ENCODE measurements around the gene MIOS.
"Not testable (repeated sequence)": the region's sequence is repeated elsewhere in the genome, so short reads cannot be mapped to it uniquely, and the experiment has no call there.

MIOS gene

GRCh38 chr7:7554649-7555575 lies 11.8 kb upstream of the MIOS start:
- DNase-seq, result no peak

- DNase-seq, result no peak
These were observed 9.8 kb upstream of the MIOS start for GRCh38 chr7:7556852-7557251.

- no peak for DNase-seq
These were observed 9.4 kb upstream of the MIOS start for GRCh38 chr7:7557252-7557651.

DNA sequence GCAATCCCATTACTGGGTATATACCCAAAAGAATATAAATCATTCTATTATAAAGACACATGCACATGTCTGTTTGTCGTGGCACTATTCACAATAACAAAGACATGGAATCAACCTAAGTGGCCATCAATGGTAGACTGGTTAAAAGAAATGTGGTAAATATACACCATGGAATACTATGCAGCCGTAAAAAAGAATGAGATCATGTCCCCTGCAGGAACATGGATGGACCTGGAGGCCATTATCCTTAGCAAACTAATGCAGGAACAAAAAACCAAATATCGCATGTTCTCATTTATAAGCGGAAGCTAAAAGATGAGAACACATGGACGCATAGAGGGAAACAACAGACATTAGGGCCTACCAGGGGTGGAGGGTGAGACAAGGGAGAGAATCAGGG lies 5.1 kb upstream of the MIOS start:
- not testable (repeated sequence) for DNase-seq

- DNase-seq, result no peak
These were observed 3.9 kb upstream of the MIOS start for GRCh38 chr7:7562736-7563135.

- DNase-seq, result no peak
These were observed 3.4 kb upstream of the MIOS start for GRCh38 chr7:7563269-7563668.

GRCh38 chr7:7563813-7564212 lies 2.9 kb upstream of the MIOS start:
- no peak for DNase-seq

DNA sequence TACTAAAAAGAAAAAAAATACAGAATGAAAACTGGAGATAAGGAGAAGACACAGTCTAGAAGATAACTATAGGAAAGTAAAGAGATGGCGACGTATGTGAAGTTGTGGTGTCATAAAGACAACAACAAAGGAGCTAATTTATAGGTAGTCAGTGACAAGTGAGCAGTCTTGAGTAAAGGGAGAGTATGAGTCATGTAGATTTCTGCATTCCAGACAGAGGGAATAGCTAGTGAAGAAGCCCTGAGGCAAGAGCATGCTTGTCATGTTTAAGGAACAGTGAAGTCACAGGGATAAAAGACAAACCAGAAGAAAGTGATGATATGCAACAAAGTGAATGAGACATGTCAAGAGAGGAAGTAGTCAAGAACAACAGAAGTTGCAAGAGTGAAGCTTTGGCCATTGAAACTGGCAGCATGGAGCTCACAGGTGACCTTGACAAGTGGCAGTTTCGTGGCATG lies 2.3 kb upstream of the MIOS start:
- peak in 1 of 2 experiments; percentile 8 for DNase-seq

DNA sequence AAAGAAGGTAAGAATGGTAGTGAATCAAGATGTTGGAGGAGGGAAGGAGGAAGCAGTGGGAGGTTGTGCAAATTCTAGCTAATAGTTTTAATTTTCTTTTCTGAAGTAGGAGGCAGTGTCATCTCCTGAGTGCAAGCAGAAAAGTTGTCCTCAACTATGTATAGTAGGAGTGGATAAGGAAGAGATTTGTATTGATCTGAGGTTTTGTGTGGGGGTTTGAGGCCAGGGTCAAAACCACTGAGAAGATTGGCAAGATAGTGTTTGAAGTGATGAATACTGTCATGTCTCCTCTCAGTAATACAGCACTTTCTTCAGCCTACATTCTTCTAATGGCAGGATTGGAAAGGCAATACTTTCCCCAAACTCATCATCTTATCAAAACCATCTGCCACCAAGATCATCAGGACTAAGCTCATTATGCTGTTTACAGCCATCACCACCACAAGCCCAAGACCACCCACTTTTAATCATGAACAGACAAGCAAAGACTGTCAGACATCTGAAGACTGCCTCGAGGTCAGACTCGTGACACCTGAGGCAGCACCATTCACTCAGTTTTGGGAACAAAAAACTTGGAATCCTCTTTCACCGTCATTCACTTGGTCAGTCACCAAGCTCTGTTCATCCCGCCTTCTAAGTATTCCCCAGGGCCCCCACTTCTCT lies 1.5 kb upstream of the MIOS start:
- no peak for DNase-seq

DNA sequence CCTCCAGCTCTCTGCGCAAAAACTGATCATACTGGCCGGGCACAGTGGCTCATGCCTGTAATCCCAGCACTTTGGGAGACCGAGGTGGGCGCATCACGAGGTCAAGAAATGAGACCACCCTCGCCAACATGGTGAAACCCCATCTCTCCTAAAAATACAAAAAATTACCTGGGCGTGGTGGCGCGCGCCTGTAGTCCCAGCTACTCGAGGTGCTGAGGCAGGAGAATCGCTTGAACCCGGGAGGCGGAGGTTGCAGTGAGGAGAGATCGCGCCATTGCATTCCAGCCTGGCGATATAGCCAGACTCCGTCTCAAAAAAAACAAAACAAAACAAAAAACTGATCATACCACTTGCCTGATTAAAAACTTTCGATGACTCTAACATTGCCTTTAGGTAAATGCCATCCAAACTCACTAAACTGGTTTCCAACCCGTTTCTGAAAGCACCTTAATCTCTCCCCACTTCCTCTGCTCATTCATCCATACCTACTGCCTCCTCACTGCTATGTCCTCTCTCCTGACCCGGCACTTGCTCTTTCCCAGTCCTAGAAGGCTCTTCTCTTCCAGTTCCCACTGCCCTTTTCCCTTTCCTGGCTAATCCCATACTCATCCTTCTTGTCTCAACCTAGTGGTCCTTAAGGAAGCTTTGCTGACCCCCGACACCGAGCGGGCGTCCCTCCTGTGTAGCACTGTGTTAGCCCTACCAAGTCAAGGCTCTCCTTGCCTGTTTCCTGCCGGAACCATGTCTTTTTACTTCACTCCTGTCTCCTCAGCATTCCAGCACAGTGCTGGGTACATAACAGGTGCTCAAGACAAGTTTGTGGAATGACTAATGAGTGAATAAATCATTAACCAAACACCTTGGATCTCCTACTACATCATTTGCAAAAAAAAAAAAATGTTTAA lies 686 bp upstream of the MIOS start:
- no peak for DNase-seq

GRCh38 chr7:7567898-7568531 lies 1.3 kb downstream of the MIOS start:
- DNase-seq, result no peak

DNA sequence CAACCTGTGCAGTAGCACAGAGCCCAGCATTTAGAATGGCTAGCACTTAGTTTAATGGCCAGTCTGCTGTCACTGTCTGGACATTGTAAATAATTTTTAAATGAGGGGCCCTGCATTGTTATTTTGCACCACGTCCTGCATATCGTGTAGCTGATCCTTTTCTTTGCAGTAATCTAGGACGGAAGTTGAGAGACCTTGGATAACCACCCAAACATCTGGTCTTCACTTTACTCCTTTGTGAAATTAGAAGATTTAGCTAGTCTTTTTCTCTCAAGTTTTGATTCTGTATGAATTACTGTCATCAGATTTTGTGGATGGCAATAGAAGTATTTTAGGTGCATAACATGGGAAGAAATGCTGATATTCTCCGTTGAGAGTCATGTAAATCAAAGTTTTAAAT lies 1.9 kb downstream of the MIOS start:
- no peak for DNase-seq

GRCh38 chr7:7569081-7569527 lies 2.4 kb downstream of the MIOS start:
- peak; percentile 37 to 53 for DNase-seq

GRCh38 chr7:7569615-7570014 lies 2.9 kb downstream of the MIOS start:
- no peak for DNase-seq

GRCh38 chr7:7570584-7570983 lies 3.9 kb downstream of the MIOS start:
- DNase-seq, result no peak

- no peak for DNase-seq
These were observed 7.0 kb downstream of the MIOS start for GRCh38 chr7:7573701-7574100.

- DNase-seq, result no peak
These were observed 9.7 kb downstream of the MIOS start for GRCh38 chr7:7576344-7576743.

DNA sequence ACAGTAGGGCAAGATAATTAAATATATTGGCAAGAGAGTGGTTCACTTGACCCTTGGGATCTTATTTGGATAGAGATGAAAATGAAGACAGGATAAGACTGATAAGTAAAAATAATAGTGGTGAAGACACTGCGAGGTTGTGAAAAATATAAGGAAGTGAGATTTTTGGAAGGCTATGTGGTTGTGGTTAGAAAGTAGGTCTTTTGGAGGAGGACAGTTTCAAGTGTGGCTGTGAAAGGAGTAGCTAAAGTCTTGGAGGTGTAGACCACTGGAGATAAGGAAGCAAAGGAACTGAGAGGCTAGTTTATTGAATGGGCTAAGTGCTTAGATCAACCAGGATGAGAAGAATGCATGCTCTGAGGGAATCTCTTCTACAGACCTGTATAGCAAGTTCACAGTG lies 11.2 kb downstream of the MIOS start:
- DNase-seq, result peak; percentile 54 to 59

DNA sequence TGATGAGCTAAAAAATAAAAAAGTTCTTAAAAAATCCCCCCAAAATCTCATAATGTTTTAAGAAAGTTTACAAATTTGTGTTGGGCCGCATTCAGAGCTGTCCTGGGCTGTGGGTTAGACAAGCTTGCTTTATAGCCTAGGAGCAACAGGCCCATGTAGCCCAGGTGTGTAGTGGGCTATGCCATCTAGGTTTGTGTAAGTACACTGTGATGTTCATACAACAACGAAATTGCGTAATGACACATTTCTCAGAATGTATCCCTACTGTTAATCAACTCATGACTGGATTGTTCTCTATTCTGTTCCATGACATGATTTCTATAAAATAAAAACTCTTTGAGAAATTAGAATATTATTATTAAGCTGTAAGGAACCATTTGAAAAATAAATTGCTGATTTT lies 13.0 kb downstream of the MIOS start:
- no peak for DNase-seq

GRCh38 chr7:7581531-7582179 lies 15.0 kb downstream of the MIOS start:
- DNase-seq, result no peak

GRCh38 chr7:7582596-7582995 lies 15.9 kb downstream of the MIOS start:
- DNase-seq, result no peak

DNA sequence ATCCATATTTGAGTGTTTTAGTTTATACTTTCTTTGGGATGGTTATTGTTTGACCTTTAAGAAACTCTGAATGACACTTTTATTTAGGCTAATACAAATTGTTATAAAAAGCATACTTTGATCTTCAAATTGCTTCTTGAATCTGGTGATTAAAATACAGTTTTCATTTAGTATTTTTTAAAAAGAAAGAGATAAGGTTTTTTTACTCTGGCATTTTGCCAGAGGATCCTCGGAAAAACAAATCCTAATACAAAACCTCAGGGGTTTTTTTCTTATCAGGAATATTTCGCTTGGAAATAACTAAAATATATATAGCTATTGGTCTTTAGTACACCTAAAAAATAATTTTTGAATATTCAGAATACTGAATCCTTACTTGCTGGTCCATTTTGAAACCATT lies 17.0 kb downstream of the MIOS start:
- DNase-seq, result no peak

Measured in AML-193 (cell line).